Fibroblast of the conjunctiva (primary cell): ENCODE data around the gene MUC5B.
"Not testable (repeated sequence)": the region's sequence is repeated elsewhere in the genome, so short reads cannot be mapped to it uniquely, and the experiment has no call there.

ENCODE experiments used
- DNase-seq: peaks from one replicate; pipeline ENCODE4 v3.0.0-alpha.2; 2010; ENCODE audit warnings: low read depth

The MUC5B gene

DNA sequence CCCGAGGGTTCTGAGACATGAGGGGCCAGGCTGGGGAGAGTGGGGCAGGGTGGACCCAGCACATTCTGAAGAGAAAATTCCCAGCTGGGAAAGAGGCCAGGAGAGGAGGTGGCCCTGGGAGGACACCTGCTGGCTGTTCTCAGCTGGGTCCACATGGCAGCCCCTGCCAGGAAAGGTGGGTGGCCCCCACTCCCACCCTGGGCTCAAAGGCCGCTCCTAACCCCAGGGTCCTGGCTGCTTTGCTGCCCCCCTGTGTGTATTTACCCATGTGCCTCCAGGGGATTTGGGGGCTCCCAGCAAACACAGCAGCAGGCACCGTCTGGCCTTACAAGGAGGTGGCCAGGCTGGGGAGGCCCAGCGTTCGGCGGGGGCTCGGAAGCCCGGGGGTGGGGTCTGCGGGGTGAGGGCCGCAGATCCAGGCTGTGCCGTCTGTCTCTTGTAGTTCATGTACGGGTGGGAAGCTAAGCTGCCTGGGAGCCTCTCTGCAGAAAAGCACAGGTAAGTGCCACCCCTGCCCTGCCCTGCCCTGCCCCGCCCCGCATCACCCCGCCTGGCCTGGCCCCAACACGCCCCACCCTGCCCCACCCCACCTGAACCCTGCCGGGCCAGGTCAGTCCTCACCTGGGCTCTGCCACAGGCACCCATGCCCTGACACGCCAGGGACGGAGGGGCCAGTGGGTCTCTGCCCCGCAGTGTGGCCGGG, 10.6 kb downstream of the MUC5B start:
- DNase-seq: no peak

GRCh38 chr11:1234054-1234720, 11.3 kb downstream of the MUC5B start:
- no peak for DNase-seq

DNA sequence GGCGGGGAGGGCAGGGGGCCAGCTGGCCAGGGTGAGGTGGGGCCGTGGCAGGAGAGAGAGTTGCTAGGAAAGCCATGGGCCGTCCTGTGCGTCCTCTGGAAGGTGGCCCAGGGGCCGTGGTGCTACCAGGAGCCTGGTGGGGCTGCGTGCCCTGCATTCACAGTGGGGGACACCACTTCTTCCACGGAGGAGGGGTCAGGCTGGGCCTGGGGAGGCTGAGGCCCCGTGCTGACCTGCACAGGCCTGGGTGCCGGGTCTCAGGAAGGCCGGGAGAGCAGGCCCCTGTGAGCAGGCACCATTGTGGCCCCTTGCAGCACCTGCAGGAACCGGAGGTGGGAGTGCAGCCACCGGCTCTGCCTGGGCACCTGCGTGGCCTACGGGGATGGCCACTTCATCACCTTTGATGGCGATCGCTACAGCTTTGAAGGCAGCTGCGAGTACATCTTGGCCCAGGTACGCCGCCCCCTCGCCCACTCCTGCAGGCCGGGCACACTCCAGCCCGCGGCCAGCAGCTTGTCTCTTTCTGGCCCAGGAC, 12.0 kb downstream of the MUC5B start:
- DNase-seq: no peak

DNA sequence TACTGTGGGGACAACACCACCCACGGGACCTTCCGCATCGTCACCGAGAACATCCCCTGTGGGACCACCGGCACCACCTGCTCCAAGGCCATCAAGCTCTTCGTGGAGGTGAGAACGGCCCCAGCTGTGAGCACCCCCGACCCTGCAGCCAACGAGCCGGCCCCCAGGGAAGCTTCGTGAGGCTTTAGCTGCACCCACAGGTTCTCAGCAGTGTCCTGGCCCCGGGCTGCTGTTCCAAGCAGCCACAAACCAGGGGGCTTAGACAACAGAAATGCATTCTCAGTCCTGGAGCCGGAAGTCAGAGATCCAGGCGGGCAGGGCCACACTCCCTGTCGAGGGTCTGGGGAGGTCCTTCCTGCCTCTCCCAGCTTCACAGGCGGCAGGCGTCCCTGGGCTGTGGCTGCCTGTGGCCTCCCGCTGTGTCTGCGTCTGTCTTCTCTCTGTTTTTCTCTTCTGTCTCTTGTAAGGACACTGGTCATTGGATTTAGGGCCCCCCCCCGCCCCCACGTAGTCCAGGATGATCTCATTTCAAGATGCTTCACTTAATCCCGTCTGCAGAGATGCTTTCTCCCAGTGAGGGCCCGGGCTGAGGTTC, 12.5 kb downstream of the MUC5B start:
- DNase-seq: no peak

GRCh38 chr11:1235901-1236315, 13.0 kb downstream of the MUC5B start:
- DNase-seq: no peak

DNA sequence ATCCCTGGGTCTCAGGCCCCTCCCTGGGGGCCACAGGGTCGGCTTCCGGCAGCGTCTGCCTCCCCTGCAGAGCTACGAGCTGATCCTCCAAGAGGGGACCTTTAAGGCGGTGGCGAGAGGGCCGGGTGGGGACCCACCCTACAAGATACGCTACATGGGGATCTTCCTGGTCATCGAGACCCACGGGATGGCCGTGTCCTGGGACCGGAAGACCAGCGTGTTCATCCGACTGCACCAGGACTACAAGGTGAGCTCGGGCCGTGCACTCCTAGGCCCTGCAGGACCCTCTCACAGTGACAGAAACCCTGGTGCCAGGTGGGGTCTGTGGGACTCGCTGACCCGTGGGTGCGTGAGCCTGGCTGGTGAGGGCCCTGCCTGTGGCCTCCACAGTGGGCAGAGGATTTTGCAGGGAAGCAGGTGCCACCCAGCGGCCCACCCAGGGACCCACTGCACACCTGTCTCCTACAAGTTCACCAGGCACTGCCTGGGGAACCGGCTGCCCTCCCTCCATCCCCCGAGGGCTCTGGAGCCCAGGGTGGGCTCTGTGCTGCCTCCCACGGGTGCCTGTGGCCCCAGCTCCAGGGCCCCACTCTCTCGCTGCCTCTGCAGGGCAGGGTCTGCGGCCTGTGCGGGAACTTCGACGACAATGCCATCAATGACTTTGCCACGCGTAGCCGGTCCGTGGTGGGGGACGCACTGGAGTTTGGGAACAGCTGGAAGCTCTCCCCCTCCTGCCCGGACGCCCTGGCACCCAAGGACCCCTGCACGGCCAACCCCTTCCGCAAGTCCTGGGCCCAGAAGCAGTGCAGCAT, 13.7 kb downstream of the MUC5B start:
- no peak for DNase-seq

DNA sequence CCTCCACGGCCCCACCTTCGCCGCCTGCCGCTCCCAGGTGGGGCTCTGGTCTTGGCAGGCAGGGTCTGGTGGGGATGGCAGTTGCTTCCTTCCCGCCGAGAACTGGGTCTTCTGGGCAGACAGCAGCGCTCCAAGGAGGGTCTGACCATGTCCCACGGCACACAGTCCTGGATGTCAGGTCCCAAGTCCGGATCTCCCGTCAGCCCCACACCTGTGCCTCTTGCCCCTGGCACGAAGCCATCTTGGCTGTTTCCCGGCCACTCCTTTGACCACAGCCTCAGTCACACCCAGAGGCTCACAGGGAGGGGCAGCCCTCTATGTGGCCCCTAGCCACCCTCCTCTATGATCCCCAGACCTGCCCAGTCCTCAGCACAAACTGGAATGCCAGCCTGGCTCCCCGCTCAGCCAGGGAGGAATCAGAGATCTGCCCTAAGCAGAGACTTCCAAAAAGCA, 14.3 kb downstream of the MUC5B start:
- DNase-seq: no peak

GRCh38 chr11:1237851-1238250, 15.0 kb downstream of the MUC5B start:
- DNase-seq: no peak

DNA sequence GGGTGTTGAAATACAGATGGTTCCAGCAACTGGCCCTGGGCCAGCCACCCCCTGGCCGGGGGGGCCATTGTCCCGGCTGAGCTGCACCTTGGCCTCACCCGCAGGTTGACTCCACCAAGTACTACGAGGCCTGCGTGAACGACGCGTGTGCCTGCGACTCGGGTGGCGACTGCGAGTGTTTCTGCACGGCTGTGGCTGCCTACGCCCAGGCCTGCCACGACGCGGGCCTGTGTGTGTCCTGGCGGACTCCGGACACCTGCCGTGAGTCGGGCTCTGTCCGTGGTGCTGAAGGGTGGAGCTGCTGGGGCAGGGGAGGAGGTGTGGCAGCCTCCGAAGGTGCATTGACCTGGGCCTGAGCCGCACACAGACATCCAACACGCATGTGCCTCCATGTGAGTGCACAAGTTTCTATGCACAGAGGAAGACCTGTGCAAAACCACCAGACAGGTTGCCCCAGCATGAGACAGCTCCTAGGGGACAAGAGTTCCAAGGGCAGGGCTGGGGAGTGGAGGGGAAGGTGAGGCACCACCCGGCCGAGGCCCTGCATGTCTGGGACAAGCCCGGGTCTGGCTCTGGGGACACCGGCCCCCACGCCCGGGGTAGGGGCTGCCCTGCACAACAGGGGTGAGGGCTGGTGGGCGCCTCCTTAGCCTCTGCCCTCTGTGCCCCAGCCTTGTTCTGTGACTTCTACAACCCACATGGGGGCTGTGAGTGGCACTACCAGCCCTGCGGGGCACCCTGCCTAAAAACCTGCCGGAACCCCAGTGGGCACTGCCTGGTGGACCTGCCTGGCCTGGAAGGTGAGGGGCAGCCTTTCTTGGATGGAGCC, 16.1 kb downstream of the MUC5B start:
- DNase-seq: no peak

DNA sequence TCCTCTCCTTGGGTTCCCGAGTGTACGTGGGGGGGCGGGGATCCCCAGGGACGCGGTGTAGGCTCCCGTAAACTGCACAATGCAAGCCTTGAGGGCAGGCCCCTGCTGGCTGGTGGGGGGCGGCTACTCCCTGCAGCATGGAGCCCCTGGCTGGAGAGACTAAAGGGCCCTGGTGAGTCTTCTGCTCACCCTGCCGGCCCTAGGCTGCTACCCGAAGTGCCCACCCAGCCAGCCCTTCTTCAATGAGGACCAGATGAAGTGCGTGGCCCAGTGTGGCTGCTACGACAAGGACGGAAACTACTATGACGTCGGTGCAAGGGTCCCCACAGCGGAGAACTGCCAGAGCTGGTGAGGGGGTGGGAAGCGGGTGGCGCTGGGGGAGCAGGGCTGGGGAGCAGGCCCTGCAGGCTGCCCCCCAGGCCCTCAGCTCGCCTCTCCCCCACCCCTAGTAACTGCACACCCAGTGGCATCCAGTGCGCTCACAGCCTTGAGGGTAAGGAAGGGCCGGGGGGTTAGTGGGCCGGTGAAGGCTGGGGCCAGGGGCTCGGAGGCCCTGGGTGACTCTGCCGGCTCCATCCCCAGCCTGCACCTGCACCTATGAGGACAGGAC, 16.8 kb downstream of the MUC5B start:
- DNase-seq: no peak

DNA sequence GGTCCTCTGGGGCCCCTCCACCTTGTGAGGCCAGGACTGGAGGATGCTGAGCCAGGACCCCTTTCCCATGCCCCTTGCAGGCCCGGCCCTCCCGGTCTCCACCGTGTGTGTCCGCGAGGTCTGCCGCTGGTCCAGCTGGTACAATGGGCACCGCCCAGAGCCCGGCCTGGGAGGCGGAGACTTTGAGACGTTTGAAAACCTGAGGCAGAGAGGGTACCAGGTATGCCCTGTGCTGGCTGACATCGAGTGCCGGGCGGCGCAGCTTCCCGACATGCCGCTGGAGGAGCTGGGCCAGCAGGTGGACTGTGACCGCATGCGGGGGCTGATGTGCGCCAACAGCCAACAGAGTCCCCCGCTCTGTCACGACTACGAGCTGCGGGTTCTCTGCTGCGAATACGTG, 17.9 kb downstream of the MUC5B start:
- DNase-seq: no peak

DNA sequence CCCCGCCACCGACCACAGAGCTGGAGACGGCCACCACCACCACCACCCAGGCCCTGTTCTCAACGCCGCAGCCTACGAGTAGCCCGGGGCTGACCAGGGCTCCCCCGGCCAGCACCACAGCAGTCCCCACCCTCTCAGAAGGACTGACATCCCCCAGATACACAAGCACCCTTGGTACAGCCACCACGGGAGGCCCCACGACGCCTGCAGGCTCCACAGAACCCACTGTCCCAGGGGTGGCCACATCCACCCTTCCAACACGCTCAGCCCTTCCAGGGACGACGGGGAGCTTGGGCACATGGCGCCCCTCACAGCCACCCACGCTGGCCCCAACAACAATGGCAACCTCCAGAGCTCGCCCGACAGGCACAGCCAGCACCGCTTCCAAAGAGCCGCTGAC, 18.8 kb downstream of the MUC5B start:
- no peak for DNase-seq

GRCh38 chr11:1242289-1242688, 19.4 kb downstream of the MUC5B start:
- DNase-seq: no peak

DNA sequence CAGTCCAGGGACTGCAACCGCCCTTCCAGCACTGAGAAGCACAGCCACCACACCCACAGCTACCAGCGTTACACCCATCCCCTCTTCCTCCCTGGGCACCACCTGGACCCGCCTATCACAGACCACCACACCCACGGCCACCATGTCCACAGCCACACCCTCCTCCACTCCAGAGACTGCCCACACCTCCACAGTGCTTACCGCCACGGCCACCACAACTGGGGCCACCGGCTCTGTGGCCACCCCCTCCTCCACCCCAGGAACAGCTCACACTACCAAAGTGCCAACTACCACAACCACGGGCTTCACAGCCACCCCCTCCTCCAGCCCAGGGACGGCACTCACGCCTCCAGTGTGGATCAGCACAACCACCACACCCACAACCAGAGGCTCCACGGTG, 19.9 kb downstream of the MUC5B start:
- not testable (repeated sequence) for DNase-seq

DNA sequence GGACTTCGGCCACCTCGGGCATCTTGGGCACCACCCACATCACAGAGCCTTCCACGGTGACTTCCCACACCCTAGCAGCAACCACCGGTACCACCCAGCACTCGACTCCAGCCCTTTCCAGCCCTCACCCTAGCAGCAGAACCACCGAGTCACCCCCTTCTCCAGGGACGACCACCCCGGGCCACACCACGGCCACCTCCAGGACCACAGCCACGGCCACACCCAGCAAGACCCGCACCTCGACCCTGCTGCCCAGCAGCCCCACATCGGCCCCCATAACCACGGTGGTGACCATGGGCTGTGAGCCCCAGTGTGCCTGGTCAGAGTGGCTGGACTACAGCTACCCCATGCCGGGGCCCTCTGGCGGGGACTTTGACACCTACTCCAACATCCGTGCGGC, 20.7 kb downstream of the MUC5B start:
- DNase-seq: not testable (repeated sequence)

DNA sequence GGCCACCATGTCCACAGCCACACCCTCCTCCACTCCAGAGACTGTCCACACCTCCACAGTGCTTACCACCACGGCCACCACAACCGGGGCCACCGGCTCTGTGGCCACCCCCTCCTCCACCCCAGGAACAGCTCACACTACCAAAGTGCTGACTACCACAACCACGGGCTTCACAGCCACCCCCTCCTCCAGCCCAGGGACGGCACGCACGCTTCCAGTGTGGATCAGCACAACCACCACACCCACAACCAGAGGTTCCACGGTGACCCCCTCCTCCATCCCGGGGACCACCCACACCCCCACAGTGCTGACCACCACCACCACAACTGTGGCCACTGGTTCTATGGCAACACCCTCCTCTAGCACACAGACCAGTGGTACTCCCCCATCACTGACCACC, 21.7 kb downstream of the MUC5B start:
- DNase-seq: not testable (repeated sequence)

GRCh38 chr11:1245717-1246116, 22.9 kb downstream of the MUC5B start:
- DNase-seq: not testable (repeated sequence)

DNA sequence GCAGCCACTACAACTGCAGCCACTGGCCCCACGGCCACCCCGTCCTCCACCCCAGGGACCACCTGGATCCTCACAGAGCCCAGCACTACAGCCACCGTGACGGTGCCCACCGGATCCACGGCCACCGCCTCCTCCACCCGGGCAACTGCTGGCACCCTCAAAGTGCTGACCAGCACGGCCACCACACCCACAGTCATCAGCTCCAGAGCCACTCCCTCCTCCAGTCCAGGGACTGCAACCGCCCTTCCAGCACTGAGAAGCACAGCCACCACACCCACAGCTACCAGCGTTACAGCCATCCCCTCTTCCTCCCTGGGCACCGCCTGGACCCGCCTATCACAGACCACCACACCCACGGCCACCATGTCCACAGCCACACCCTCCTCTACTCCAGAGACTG, 23.4 kb downstream of the MUC5B start:
- not testable (repeated sequence) for DNase-seq

DNA sequence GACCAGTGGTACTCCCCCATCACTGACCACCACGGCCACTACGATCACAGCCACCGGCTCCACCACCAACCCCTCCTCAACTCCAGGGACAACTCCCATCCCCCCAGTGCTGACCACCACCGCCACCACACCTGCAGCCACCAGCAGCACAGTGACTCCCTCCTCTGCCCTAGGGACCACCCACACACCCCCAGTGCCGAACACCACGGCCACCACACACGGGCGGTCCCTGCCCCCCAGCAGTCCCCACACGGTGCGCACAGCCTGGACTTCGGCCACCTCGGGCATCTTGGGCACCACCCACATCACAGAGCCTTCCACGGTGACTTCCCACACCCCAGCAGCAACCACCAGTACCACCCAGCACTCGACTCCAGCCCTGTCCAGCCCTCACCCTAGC, 24.2 kb downstream of the MUC5B start:
- DNase-seq: not testable (repeated sequence)

DNA sequence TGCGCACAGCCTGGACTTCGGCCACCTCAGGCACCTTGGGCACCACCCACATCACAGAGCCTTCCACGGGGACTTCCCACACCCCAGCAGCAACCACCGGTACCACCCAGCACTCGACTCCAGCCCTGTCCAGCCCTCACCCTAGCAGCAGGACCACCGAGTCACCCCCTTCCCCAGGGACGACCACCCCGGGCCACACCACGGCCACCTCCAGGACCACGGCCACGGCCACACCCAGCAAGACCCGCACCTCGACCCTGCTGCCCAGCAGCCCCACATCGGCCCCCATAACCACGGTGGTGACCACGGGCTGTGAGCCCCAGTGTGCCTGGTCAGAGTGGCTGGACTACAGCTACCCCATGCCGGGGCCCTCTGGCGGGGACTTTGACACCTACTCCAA, 26.1 kb downstream of the MUC5B start:
- not testable (repeated sequence) for DNase-seq

DNA sequence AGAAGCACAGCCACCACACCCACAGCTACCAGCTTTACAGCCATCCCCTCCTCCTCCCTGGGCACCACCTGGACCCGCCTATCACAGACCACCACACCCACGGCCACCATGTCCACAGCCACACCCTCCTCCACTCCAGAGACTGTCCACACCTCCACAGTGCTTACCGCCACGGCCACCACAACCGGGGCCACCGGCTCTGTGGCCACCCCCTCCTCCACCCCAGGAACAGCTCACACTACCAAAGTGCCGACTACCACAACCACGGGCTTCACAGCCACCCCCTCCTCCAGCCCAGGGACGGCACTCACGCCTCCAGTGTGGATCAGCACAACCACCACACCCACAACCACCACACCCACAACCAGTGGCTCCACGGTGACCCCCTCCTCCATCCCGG, 27.5 kb downstream of the MUC5B start:
- DNase-seq: not testable (repeated sequence)
